Peyer's patch (tissue), 4 donors: ENCODE data around the gene AGAP1.

Experiments
- POLR2A ChIP-seq, 2 donors: fragments of 450-650 bp; IDR thresholded peaks; one replicate each; pipeline ENCODE4 v1.5.1; 2017; ENCODE audit warnings: antibody characterized with exemption in 2 of 2, mild to moderate bottlenecking in 2 of 2, moderate library complexity in 2 of 2
- TF ChIP-seq, protein P1 (sequence below), 6 experiments: fragments of 450-650 bp in 4 of 6; fragments of 200-600 bp in 2 of 6; sonication (generic) in 1 of 6; IDR thresholded peaks; one replicate each; pipeline ENCODE4 v1.5.1; 2017 to 2019; ENCODE audit warnings: antibody characterized with exemption in 6 of 6, mild to moderate bottlenecking in 3 of 6, moderate library complexity in 1 of 6

DNA sequence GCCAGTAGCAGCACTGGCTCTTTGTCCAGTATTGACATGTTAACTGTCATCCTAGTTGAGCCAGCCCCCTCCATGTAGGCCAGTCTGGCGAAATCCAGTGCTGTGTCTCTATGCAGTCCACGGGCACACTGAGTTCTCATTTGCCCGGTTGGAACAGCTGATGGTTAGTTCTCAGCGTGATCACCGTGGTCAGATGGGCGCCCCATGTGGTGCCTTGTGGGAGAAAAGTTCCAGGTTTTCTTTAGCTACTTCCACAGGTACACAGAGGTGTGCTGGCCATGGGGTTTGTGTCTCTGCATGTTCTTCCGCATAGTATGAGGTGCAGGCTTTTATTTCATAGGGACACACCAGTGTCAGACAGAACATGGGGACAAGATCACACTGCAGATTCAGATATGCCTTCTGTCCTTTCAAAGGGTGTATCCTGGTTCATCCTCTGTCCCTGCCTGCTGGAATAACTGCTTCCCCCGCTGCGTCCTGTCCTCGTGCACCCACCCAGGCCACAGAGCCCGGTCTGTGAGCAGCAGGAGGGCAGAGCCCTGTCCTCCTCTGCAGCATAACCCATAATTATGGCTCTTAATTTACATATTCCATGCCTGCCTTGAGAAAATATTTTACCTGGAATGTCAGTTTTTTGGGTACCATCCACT lies 340.3 kb downstream of the AGAP1 start:
- TF ChIP-seq, protein P1, sequence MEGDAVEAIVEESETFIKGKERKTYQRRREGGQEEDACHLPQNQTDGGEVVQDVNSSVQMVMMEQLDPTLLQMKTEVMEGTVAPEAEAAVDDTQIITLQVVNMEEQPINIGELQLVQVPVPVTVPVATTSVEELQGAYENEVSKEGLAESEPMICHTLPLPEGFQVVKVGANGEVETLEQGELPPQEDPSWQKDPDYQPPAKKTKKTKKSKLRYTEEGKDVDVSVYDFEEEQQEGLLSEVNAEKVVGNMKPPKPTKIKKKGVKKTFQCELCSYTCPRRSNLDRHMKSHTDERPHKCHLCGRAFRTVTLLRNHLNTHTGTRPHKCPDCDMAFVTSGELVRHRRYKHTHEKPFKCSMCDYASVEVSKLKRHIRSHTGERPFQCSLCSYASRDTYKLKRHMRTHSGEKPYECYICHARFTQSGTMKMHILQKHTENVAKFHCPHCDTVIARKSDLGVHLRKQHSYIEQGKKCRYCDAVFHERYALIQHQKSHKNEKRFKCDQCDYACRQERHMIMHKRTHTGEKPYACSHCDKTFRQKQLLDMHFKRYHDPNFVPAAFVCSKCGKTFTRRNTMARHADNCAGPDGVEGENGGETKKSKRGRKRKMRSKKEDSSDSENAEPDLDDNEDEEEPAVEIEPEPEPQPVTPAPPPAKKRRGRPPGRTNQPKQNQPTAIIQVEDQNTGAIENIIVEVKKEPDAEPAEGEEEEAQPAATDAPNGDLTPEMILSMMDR (IDR thresholded peaks at IDR 0.05) = no peak
- no peak for TF ChIP-seq POLR2A (IDR thresholded peaks at IDR 0.05)
